HEK293 (cell line): Measurements from ENCODE around the gene VWA3A.
A peak's percentile ranks its signal among the peaks of the same experiment; 100 is the strongest.
"Not testable (repeated sequence)": the region's sequence is repeated elsewhere in the genome, so short reads cannot be mapped to it uniquely, and the experiment has no call there.

Experiments used
- CTCF ChIA-PET: fragments of 350-600 bp; formaldehyde crosslinking; extraction: SDS; loops from one replicate; lab custom pipeline; 2021; ENCODE audit warnings: antibody characterized with exemption; lab: Yijun Ruan, JAX
- POLR2A ChIA-PET: fragments of 300-600 bp; formaldehyde crosslinking; extraction: SDS; loops from one replicate; lab custom pipeline; 2020; ENCODE audit warnings: antibody characterized with exemption, inconsistent platforms; lab: Yijun Ruan, JAX
- H3K27ac ChIP-seq: fragments of 200-500 bp; sonication (Bioruptor generic); 2 replicates; pipeline ENCODE4 v1.5.1; 2014; ENCODE audit warnings: low read depth, low read length, control low read depth, inconsistent platforms; ENCODE audit errors: extremely low read depth
- H3K36me3 ChIP-seq, 2 experiments: fragments of 200-500 bp in 1 of 2; sonication (Bioruptor generic) in 1 of 2; 1 replicate in 1 of 2; 2 replicates in 1 of 2; pipeline ENCODE4 v1.5.1; 2014 to 2017; ENCODE audit warnings: inconsistent platforms in 2 of 2, low read length in 2 of 2; ENCODE audit not compliant: control insufficient read depth in 2 of 2, insufficient read depth in 1 of 2
- H3K4me1 ChIP-seq: fragments of 200-500 bp; sonication (Bioruptor generic); 2 replicates; pipeline ENCODE4 v1.5.1; 2014; ENCODE audit warnings: mild to moderate bottlenecking, low read length, inconsistent platforms; ENCODE audit not compliant: control insufficient read depth, insufficient read depth
- H3K4me3 ChIP-seq: 2 replicates; pipeline ENCODE4 v1.5.1; 2011; ENCODE audit warnings: low read depth, mild to moderate bottlenecking, control low read depth, low read length, moderate library complexity
- H3K9me3 ChIP-seq: fragments of 200-500 bp; sonication (Bioruptor generic); 2 replicates; pipeline ENCODE4 v1.5.1; 2014; ENCODE audit warnings: low read depth, low read length, inconsistent platforms; ENCODE audit not compliant: control insufficient read depth, insufficient read depth
- GLIS1 ChIP-seq: fragments of 450-650 bp; formaldehyde crosslinking; IDR thresholded peaks from 2 replicates; pipeline ENCODE4 v1.5.1; 2016; ENCODE audit warnings: missing biosample characterization, missing genetic modification characterization
- PRDM4 ChIP-seq: fragments of 450-650 bp; formaldehyde crosslinking; IDR thresholded peaks from 2 replicates; pipeline ENCODE4 v1.5.1; 2017; ENCODE audit warnings: missing biosample characterization, missing genetic modification characterization
- SCRT2 ChIP-seq: fragments of 450-650 bp; formaldehyde crosslinking; IDR thresholded peaks from 2 replicates; pipeline ENCODE4 v1.5.1; 2016; ENCODE audit warnings: missing biosample characterization, missing genetic modification characterization
- ZBTB17 ChIP-seq: fragments of 450-650 bp; formaldehyde crosslinking; IDR thresholded peaks from 2 replicates; pipeline ENCODE4 v1.5.1; 2016; ENCODE audit warnings: missing biosample characterization, missing genetic modification characterization
- ZNF174 ChIP-seq: fragments of 450-650 bp; formaldehyde crosslinking; IDR thresholded peaks from 2 replicates; pipeline ENCODE4 v1.5.0; 2017; ENCODE audit warnings: missing biosample characterization, mild to moderate bottlenecking, missing genetic modification characterization
- ZNF248 ChIP-seq: fragments of 450-650 bp; formaldehyde crosslinking; IDR thresholded peaks from 2 replicates; pipeline ENCODE4 v1.5.1; 2017; ENCODE audit warnings: missing biosample characterization, missing genetic modification characterization
- ZNF311 ChIP-seq: fragments of 450-650 bp; formaldehyde crosslinking; IDR thresholded peaks from 2 replicates; pipeline ENCODE4 v1.5.1; 2017; ENCODE audit warnings: missing biosample characterization, missing genetic modification characterization, borderline replicate concordance
- ZNF350 ChIP-seq: fragments of 450-650 bp; formaldehyde crosslinking; IDR thresholded peaks from 2 replicates; pipeline ENCODE4 v1.5.0; 2017; ENCODE audit warnings: missing biosample characterization, mild to moderate bottlenecking, missing genetic modification characterization
- ZNF354C ChIP-seq: fragments of 450-650 bp; formaldehyde crosslinking; IDR thresholded peaks from 2 replicates; pipeline ENCODE4 v1.5.1; 2016; ENCODE audit warnings: missing biosample characterization, missing genetic modification characterization, low read depth, borderline replicate concordance
- ZNF366 ChIP-seq: fragments of 450-650 bp; formaldehyde crosslinking; conservative IDR thresholded peaks from 2 replicates; pipeline ENCODE4 v1.5.1; 2016; ENCODE audit warnings: missing biosample characterization, missing genetic modification characterization
- ZNF580 ChIP-seq: fragments of 450-650 bp; formaldehyde crosslinking; IDR thresholded peaks from 2 replicates; pipeline ENCODE4 v1.5.1; 2016; ENCODE audit warnings: missing biosample characterization, missing genetic modification characterization
- ZNF626 ChIP-seq: fragments of 450-650 bp; sonication (Bioruptor Pico); formaldehyde crosslinking; IDR thresholded peaks from 2 replicates; pipeline ENCODE4 v1.5.1; 2018; ENCODE audit warnings: missing biosample characterization, missing genetic modification characterization, inconsistent platforms
- ZNF654 ChIP-seq: fragments of 450-650 bp; formaldehyde crosslinking; IDR thresholded peaks from 2 replicates; pipeline ENCODE4 v1.5.1; 2016; ENCODE audit warnings: low read depth, missing biosample characterization, missing genetic modification characterization
- ZNF701 ChIP-seq: fragments of 450-650 bp; formaldehyde crosslinking; IDR thresholded peaks from 2 replicates; pipeline ENCODE4 v1.5.1; 2016; ENCODE audit warnings: missing biosample characterization, missing genetic modification characterization
- ZNF792 ChIP-seq: fragments of 450-650 bp; formaldehyde crosslinking; IDR thresholded peaks from 2 replicates; pipeline ENCODE4 v1.5.1; 2016; ENCODE audit warnings: missing biosample characterization, missing genetic modification characterization
- ZNF837 ChIP-seq: fragments of 450-650 bp; formaldehyde crosslinking; IDR thresholded peaks from 2 replicates; pipeline ENCODE4 v1.5.1; 2016; ENCODE audit warnings: missing biosample characterization, missing genetic modification characterization
- ZXDB ChIP-seq: fragments of 450-650 bp; formaldehyde crosslinking; IDR thresholded peaks from 2 replicates; pipeline ENCODE4 v1.5.1; 2016; ENCODE audit warnings: missing biosample characterization, missing genetic modification characterization

VWA3A gene

GRCh38 chr16:22152316-22152715, 60.0 kb downstream of the VWA3A start:
- no peaks in the 10 kb centered on the region for H3K4me1 ChIP-seq
- ChIA-PET POLR2A (no interaction called here), CTCF (no interaction called here)
- no peaks in the 10 kb centered on the region for H3K9me3 ChIP-seq
- no peak overlapping the region for H3K4me3 ChIP-seq
- no peak overlapping the region for H3K27ac ChIP-seq
- H3K36me3 ChIP-seq, result no peaks in the 10 kb centered on the region
- TF ChIP-seq ZNF654 (tag by site-specific recombination) (no peak), ZNF174 (no peak), ZNF580 (tag by site-specific recombination) (no peak), ZNF248 (tag by site-specific recombination) (no peak), SCRT2 (tag by site-specific recombination) (no peak), ZNF626 (tag by site-specific recombination) (no peak), ZNF837 (tag by site-specific recombination) (no peak), ZNF792 (tag by site-specific recombination) (no peak), ZNF350 (tag by site-specific recombination) (no peak), ZNF701 (no peak), PRDM4 (tag by site-specific recombination) (no peak)

- H3K36me3 ChIP-seq, H3K9me3 ChIP-seq, H3K27ac ChIP-seq, POLR2A ChIA-PET, H3K4me1 ChIP-seq, H3K4me3 ChIP-seq: not testable (repeated sequence)
- CTCF ChIA-PET, result interaction anchor here (0.9 to 1.4 kb wide), 3 partner anchors 11 to 54 kb away, joined by 3 to 5 read pairs (median 3); no protein-coding TSS in a partner anchor
Observed at GRCh38 chr16:22153078-22153477, 60.7 kb downstream of the VWA3A start.

GRCh38 chr16:22161401-22161800, 69.1 kb downstream of the VWA3A start:
- H3K27ac ChIP-seq, result no peak overlapping the region
- no peak overlapping the region for H3K4me3 ChIP-seq
- ChIA-PET CTCF (interaction anchor here (0.6 to 0.9 kb wide), 2 partner anchors 13 to 27 kb away, joined by 3 read pairs; no protein-coding TSS in a partner anchor), POLR2A (no interaction called here)
- H3K4me1 ChIP-seq, result no peaks in the 10 kb centered on the region
- H3K9me3 ChIP-seq, result no peaks in the 10 kb centered on the region
- TF ChIP-seq ZNF354C (tag by site-specific recombination) (peak; percentile 47; the same call in 1 of the 2 replicates), ZXDB (tag by site-specific recombination) (no peak), ZNF366 (tag by site-specific recombination) (peak; percentile 94), ZNF248 (tag by site-specific recombination) (0 out of 2 replicates have a peak, but pooled peaks have one; percentile 42), ZNF350 (tag by site-specific recombination) (no peak), ZBTB17 (tag by site-specific recombination) (peak; percentile 77), ZNF311 (tag by site-specific recombination) (peak; percentile 32; the same call in 1 of the 2 replicates), GLIS1 (no peak)
- H3K36me3 ChIP-seq, result no peaks in the 10 kb centered on the region
